HT1080 (cell line): ENCODE results near the gene WNK2. TPM values are rescaled to one million over a fixed set of nuclear protein-coding genes. Genes with fewer than 3 reads are reported as not detected.
"Not testable (repeated sequence)": the region's sequence is repeated elsewhere in the genome, so short reads cannot be mapped to it uniquely, and the experiment has no call there.

Source experiments
- DNase-seq: peaks from one replicate; pipeline ENCODE4 v3.0.0-alpha.2; 2015; ENCODE audit warnings: low read depth
- total RNA-seq: library from RNA; depleted of rRNA; stranded (reverse); fragments of >200 nt; shearing (Covaris generic); gene quantifications from 2 replicates; pipeline ENCODE4 v1.2.3, GENCODE V29; 2014; rRNA removed

The WNK2 gene
- total RNA-seq, 1 experiment from 2014 or later: not detected

DNA sequence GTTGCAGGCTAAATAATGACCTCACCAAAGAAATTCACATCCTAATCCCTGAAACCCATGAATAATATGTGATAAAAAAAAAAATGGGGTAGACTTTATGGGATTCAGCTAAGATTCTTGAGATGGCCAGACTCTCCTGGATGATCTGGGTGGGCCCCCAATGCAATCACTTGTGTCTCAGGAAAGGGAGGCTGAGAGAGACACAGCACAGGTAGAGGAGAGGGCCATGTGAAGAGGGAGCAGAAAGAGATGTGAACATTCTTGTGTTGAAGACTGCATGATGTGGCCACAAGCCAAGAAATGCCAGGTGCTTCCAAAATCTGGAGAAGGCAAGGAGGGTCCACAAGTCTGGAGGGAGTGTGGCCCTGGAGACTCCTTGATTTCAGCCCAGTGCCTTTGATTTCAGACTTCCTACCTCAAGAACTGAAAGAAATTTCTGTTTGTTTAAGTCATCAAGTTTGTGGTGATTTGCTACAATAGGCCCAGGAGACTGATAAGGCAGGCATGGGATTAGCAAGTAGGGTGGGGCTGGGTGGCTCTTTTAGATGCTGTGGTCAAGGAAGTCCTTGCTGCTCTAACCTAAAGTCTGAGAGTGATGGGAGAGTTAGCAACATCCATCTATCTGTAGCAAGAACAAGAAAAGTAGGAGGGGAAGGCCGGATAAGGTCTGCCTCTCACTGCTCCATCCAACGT, 180.9 kb downstream of the WNK2 start:
- no peak for DNase-seq

DNA sequence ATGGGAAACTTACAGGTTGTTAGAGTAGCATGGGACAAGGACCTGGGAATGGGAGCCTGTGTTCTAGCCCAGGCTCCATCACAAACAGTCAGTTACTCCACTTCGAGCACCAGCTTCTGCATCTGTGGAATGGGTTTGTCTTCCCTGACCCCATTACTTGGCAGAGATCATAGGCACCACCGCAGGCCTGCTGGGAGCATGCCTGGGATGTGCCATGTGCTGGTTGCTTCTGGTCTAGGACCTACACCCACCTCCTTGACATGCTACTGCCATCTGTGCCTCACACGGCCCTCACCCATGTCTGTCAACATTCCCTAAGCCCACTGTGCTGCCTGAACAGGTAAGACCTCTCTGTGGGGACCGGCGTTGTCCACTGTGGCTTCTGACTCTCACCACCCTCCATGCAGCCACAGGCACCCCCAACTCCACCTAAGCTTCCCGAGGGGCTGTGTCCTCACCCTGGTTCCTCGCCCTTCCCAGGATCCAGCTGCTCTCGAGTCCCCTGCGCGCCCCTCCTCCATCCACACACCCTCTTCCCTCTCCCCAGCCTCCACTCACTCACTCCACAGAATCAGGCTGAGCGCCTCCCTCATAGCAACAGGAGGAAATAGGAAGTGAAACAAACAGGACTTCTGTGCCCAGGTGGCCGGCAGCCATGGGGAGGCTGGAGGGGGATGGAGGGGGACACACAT, 181.6 kb downstream of the WNK2 start:
- no peak for DNase-seq

DNA sequence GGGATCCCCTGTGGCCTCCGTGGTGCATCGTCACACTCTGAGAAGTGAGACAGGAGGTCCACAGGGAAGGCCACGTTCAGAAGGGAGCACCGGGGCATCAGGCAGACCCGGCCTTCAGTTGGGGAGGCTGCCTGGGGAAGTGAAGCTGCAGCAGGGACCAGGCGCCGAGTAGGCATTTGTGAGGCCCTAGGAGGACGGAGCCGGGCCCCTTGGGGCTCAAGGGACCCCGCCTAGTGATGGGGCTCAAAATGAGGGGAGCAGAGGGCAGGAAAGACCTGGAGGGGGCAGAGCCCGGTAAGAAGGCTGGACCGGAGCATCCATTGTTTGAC, 182.1 kb downstream of the WNK2 start:
- DNase-seq: no peak

DNA sequence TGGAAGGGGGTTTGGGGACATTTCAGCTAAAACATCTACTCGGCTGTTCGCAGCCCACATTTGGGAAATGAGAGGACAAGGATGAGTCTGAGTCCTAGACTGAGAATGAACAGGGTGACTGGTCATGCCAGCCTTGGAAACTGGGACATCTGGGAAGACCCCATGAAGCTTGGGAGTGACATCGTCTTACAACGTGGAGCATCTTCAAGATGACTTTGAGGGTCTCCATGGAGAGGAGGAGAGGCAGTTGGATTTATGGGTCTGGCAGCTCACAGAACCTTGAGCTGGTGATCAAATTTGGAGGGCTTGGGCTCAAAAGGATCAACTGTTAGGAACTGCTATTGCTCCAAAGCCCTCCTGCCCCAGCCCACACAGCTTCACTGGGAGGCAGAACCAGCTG, 182.5 kb downstream of the WNK2 start:
- not testable (repeated sequence) for DNase-seq

DNA sequence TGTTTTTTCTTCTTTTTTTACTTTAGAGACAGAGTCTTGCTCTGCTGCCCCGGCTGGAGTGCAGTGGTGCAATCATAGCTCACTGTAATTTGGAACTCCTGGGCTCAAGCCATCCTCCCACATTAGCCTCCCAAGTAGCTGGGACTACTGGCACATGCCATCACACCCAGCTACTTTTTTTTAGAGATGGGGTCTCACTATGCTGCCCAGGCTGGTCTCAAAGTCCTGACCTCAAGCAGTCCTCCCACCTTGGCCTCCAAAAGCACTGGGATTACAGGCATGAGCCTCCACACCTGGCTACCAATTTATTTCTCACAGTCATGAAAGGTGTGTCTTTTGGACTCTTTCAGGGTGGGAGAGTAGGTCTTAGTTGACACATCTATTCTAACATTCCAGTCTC, 184.5 kb downstream of the WNK2 start:
- no peak for DNase-seq

DNA sequence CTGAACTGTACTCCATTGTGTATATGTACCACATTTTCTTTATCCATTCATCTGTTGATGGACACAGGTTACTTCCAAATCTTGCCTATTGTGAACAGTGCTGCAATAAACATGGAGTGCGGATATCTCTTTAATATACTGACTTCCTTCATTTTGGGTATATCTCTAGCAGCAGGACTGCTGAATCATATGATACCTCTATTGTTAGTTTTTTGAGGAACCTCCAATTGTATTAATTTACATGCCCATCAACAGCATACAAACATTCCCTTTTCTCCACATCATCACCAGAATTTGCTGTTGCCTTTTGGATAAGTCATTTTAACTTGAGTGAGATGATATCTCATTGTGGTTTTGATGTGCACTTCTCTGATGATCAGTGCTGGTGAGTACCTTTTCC, 185.7 kb downstream of the WNK2 start:
- DNase-seq: no peak

Other genes with a start within 250 kb of the WNK2 start
- 0.06 TPM in 1 of 2 replicates, not detected in the other for gene FGD3, start 236.6 kb upstream of the WNK2 start, total RNA-seq
- gene SUSD3, start 125.4 kb upstream of the WNK2 start, total RNA-seq: not detected in 2 replicates
- gene CARD19, start 87.9 kb upstream of the WNK2 start, total RNA-seq: 139 and 158 TPM in 2 replicates
- gene NINJ1, start 49.9 kb upstream of the WNK2 start, total RNA-seq: 24.9 and 31.5 TPM in 2 replicates